ENCODE data around the gene RPS2.

Gene RPS2

DNA sequence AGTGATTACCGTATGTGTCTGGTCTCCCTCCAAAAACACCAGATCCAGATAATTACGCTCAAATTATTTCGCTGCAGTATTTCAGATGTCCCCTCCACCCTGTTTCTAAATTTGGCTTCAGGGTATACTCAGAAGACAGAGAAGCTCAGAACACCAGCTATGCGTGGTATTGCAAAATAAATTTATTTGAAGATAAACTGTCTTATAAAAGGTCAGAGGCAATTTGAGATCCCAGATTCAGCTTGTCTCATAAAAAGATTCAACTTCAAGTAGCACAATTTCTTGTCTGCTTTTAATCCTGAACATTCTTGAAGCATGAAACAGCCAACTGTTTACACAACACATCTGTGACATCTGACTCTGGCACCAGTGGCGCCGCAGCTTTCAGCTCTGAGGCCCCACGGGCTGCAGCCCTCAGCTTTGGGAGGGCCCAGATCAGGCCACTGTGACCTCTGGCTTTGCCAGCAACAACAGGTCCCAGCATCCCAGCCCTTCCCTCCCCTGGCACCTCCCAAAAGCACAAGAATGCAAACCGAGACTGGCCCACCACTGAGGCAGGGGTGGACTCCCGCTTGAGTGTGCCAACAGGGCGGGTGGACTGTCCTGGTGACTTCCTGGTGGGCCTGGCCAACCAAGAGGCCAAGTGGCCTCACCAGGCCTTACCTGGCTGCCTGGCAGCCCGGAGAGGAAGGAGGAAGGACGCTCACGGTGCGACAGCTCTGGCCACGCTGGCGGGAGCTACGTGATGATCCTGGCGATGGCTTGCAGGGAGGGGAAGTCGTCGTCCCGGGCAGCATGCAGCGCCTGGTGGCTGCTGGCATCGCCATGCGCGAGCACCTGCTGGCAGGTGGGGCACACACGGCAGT is 33.1 kb upstream of the RPS2 start:
- TF ChIP-seq, protein P1, sequence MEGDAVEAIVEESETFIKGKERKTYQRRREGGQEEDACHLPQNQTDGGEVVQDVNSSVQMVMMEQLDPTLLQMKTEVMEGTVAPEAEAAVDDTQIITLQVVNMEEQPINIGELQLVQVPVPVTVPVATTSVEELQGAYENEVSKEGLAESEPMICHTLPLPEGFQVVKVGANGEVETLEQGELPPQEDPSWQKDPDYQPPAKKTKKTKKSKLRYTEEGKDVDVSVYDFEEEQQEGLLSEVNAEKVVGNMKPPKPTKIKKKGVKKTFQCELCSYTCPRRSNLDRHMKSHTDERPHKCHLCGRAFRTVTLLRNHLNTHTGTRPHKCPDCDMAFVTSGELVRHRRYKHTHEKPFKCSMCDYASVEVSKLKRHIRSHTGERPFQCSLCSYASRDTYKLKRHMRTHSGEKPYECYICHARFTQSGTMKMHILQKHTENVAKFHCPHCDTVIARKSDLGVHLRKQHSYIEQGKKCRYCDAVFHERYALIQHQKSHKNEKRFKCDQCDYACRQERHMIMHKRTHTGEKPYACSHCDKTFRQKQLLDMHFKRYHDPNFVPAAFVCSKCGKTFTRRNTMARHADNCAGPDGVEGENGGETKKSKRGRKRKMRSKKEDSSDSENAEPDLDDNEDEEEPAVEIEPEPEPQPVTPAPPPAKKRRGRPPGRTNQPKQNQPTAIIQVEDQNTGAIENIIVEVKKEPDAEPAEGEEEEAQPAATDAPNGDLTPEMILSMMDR (IDR thresholded peaks at IDR 0.05; ENCODE audit: low read depth, low read length), result no peak
- no peak overlapping the region for H3K4me3 ChIP-seq (ENCODE audit: low read depth, low read length)

DNA sequence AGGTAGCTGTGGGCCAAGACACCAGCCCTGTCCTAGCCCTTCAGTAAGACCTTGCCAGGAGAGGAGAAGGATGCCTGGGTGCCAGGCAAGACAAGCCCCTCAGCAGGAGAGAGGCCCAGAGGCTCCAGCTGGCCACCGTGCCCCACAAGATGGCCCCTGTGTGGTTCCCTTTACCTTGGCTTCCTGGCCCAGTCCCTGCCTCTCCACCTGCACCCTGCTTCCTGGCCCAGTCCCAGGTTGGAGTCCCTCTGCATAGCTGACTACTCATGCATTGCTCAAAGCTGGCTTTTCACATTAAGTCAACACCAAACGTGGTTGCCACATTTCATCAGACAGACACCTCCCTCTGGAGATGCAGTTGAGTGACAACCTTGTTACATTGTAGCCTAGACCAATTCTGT is 29.1 kb upstream of the RPS2 start:
- H3K4me3 ChIP-seq (ENCODE audit: low read depth, low read length), result no peak overlapping the region

DNA sequence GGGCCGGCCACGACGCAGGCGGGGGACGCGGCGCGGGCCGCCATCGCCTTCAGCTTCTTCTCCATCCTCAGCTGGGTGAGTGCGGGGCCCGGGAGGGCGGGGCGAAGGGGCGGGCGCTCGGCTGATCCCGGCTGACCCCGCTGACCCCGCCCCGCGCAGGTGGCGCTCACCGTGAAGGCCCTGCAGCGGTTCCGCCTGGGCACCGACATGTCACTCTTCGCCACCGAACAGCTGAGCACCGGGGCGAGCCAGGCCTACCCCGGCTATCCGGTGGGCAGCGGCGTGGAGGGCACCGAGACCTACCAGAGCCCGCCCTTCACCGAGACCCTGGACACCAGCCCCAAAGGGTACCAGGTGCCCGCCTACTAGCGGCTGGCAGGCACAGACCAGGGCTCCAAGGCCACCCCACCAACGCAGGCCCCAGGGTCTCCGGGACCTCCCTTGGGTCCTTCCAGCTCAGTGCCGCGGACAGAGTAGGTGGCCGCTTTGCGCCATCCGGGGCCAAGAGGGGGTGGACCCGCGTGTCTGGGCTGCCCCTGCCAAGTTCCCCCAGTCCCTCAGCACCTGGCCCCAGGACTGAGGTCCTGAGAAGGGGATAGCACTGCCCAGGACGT is 28.2 kb upstream of the RPS2 start:
- TF ChIP-seq, protein P1 (IDR thresholded peaks at IDR 0.05; ENCODE audit: low read depth, low read length), result no peak
- no peak overlapping the region for H3K4me3 ChIP-seq (ENCODE audit: low read depth, low read length)

More for the DNA sequence above, 29.1 kb upstream of the RPS2 start:
- TF ChIP-seq, protein P1 (IDR thresholded peaks at IDR 0.05; ENCODE audit: low read depth, low read length), result no peak

DNA sequence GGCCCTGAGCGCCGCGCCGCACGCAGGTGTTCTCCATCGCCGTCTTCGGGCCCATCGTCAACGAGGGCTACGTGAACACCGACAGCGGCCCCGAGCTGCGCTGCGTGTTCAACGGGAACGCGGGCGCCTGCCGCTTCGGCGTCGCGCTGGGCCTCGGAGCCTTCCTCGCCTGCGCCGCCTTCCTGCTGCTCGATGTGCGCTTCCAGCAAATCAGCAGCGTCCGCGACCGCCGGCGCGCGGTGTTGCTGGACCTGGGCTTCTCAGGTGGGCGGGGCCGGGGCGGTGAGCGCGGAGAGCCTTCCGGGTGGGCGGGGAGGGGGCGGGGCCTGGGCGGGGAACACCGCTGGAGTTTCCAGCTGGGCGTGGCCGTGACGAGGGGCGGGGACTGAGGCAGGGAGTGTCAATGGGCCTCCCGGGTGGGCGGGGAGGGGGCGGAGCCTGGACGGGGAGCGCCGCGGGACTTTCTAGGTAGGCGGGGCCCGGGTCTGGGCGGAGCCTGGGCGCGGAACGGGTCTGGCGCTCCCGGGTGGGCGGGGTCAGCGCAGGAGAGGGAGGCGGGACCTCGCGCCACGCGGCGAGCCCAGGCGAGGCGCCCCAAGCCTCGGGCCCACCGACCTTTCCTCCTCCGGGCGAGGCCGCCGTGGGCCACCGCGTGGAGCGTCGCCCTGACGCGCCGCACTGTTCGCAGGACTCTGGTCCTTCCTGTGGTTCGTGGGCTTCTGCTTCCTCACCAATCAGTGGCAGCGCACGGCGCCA is 27.5 kb upstream of the RPS2 start:
- H3K4me3 ChIP-seq (ENCODE audit: low read depth, low read length), result 0 out of 2 replicates have a peak overlapping the region, but pooled peaks have one; percentile 10
- TF ChIP-seq, protein P1 (IDR thresholded peaks at IDR 0.05; ENCODE audit: low read depth, low read length), result no peak

DNA sequence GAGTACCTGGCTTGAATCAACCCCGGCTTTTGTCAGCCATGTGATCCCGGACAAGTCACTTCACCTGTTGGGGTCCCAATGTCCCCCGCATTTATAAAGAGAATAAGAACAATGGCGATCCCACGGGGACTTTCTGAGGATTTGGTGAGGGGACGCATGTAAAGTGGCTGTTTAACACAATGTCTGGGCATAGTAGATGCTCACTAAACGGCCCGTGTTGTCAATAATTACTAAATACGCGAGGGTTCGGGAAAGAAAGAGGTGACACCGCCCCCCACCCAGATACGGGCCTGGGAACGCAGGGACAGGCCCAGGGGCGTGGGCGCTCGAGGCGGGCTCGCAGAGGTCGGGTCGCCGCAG is 26.9 kb upstream of the RPS2 start:
- TF ChIP-seq, protein P1 (IDR thresholded peaks at IDR 0.05; ENCODE audit: low read depth, low read length), result no peak
- 0 out of 2 replicates have a peak overlapping the region, but pooled peaks have one; percentile 10 for H3K4me3 ChIP-seq (ENCODE audit: low read depth, low read length)

DNA sequence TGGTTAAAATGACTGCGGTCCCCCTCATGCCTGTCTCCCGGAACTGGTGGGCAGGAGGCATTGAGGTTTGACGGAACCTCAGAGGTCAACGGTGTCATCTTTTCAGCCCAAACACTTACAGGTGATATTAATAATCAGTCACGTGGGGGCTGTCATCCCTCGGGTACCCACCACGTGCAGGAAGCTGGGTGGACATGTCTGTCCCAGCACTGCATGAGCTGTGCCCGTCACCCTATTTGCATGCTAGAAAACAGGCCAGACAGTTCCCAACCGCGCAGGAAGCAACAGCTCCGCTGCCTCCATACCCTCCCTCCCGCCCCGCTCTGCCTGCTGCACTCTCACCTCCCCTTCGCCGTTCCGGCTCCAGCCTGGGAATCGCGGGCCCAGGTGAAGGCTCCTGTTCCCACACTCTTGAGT is 26.5 kb upstream of the RPS2 start:
- no peak overlapping the region for H3K4me3 ChIP-seq (ENCODE audit: low read depth, low read length)
- TF ChIP-seq, protein P1 (IDR thresholded peaks at IDR 0.05; ENCODE audit: low read depth, low read length), result no peak
